Measurements from ENCODE around the gene TIGD6. TPM values are rescaled to one million over a fixed set of nuclear protein-coding genes. Genes with fewer than 3 reads are reported as not detected.

Gene TIGD6
- total RNA-seq, 1 donor from 2014 or later: 5.5 TPM

DNA sequence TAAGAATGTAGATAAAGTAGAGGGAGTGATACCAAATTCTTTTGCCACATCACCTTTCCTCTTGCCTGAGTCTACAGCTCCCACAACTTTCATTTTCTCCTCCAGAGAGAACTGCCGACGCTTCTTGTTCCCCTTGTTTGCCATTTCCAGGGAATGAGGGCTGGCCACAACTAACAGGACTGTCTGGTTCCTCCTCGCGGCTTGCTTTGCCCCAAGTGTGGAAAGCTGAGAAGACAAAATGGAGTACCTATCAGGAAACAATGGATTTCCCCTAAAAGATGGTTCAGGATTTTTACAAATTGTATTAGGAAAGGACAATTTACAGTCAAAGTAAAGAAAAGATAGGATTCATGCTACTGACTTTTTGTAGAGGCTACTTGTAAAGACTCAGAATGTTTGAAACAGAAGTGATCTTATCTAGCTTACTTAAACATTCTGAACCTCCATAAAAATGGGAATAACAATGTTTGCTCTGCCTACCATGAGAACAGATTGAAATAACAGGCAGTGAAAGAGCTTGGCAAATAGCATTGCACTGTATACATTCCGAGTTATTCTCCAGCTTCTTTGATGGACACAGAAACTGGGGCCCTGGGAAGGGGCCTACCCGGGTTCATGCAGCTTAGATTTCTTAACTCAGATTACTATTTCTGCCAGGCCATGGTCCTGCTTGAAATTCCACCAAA lies 4.1 kb downstream of the TIGD6 start:
- Mint-ChIP-seq H3K9me3 (ENCODE audit: unreplicated experiment) (no peaks in the 10 kb centered on the region), H3K4me1 (ENCODE audit: low read depth, unreplicated experiment) (peaks cover 6% of the 10 kb centered on the region), H3K27ac (ENCODE audit: unreplicated experiment) (no peak overlapping the region), H3K4me3 (ENCODE audit: unreplicated experiment) (no peak overlapping the region), H3K36me3 (ENCODE audit: low read depth, unreplicated experiment) (peaks cover 10% of the 10 kb centered on the region), H3K27me3 (ENCODE audit: low read depth, unreplicated experiment) (no peaks in the 10 kb centered on the region)
- peaks cover 4% of the 10 kb centered on the region for H3K36me3 ChIP-seq (ENCODE audit: insufficient read depth, low read length)
- H3K4me1 ChIP-seq (ENCODE audit: insufficient read depth, low read length): peaks cover 5% of the 10 kb centered on the region
- no peak overlapping the region for H3K4me2 ChIP-seq (ENCODE audit: low read length)
- H3K9ac ChIP-seq (ENCODE audit: low read length): no peak overlapping the region
- DNase-seq (ENCODE audit: low read depth) (no peak), FAIRE-seq (no peak)
- H3K27ac ChIP-seq (ENCODE audit: low read depth, low read length): no peak overlapping the region
- no peaks in the 10 kb centered on the region for H3K9me3 ChIP-seq (ENCODE audit: insufficient read depth, low read depth, low read length)
- H3K4me3 ChIP-seq (ENCODE audit: insufficient read depth, low read depth, low read length): no peak overlapping the region
- H2AFZ ChIP-seq (ENCODE audit: low read depth, low read length): no peak overlapping the region
- no peaks in the 10 kb centered on the region for H3K27me3 ChIP-seq (ENCODE audit: insufficient read depth, low read length)
- H4K20me1 ChIP-seq (ENCODE audit: insufficient read depth, low read length): peaks cover 3% of the 10 kb centered on the region
- no peak for TF ChIP-seq CTCF (IDR thresholded peaks at IDR 0.05; ENCODE audit: insufficient read depth, low read depth, low read length)
- no peak for TF ChIP-seq EZH2 (IDR thresholded peaks at IDR 0.05; ENCODE audit: insufficient read depth, low read length)
- peaks cover 22% of the 10 kb centered on the region for H3K79me2 ChIP-seq (ENCODE audit: insufficient read depth, low read length)

DNA sequence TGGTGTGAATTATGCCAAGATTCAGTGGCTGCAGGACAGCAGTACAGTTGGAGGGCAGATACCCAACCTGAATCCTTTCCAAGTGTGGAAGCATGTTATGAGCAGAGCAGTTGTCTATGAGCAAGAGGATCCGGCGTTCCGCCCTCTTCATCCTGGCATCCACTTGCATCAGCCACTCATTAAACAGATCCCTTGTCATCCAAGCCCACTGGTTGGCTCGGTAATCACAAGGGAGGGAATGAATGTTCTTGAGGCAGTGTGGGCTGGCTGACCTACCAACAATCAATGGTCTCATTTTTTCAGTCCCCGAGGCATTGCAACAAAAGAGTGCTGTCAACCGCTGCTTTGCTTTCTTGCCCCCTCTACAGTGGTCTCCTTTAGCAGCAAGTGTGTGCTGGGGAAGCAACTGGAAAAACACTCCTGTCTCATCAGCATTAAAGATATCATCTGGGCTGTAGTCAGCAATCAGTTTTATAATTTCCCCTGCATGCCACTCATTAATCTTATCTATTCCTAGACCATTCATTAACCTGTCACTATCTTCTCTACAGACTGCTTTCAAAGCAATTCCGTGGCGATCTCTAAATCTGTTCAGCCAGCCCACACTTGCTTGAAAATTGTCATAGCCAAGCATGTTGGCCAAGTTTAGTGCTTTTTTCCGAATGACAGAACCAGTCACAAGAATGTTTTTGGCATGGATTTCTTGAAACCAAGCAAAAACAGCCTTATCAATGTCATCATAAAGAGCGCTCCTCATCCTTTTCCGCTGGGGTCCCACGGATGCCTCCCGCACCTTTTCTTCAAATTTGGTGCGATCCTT lies 4.9 kb downstream of the TIGD6 start:
- DNase-seq (ENCODE audit: low read depth): no peak
- no peaks in the 10 kb centered on the region for H3K27me3 Mint-ChIP-seq (ENCODE audit: low read depth, unreplicated experiment)
- no peak overlapping the region for H2AFZ ChIP-seq (ENCODE audit: low read depth, low read length)
- H3K27ac Mint-ChIP-seq (ENCODE audit: unreplicated experiment): no peak overlapping the region
- no peak overlapping the region for H3K4me3 Mint-ChIP-seq (ENCODE audit: unreplicated experiment)
- no peaks in the 10 kb centered on the region for H3K27me3 ChIP-seq (ENCODE audit: insufficient read depth, low read length)
- H3K79me2 ChIP-seq (ENCODE audit: insufficient read depth, low read length): peaks cover 14% of the 10 kb centered on the region
- H3K4me1 ChIP-seq (ENCODE audit: insufficient read depth, low read length): peaks cover 5% of the 10 kb centered on the region
- peaks cover 6% of the 10 kb centered on the region for H3K4me1 Mint-ChIP-seq (ENCODE audit: low read depth, unreplicated experiment)
- H3K36me3 ChIP-seq (ENCODE audit: insufficient read depth, low read length): peaks cover 4% of the 10 kb centered on the region
- no peak overlapping the region for H3K9ac ChIP-seq (ENCODE audit: low read length)
- no peaks in the 10 kb centered on the region for H3K9me3 Mint-ChIP-seq (ENCODE audit: unreplicated experiment)
- no peak overlapping the region for H3K4me2 ChIP-seq (ENCODE audit: low read length)
- H3K9me3 ChIP-seq (ENCODE audit: insufficient read depth, low read depth, low read length): no peaks in the 10 kb centered on the region
- H3K36me3 Mint-ChIP-seq (ENCODE audit: low read depth, unreplicated experiment): peaks cover 10% of the 10 kb centered on the region
- no peak for TF ChIP-seq EZH2 (IDR thresholded peaks at IDR 0.05; ENCODE audit: insufficient read depth, low read length)
- no peak for TF ChIP-seq CTCF (IDR thresholded peaks at IDR 0.05; ENCODE audit: insufficient read depth, low read depth, low read length)
- FAIRE-seq: no peak
- no peak overlapping the region for H3K27ac ChIP-seq (ENCODE audit: low read depth, low read length)
- H4K20me1 ChIP-seq (ENCODE audit: insufficient read depth, low read length): no peaks in the 10 kb centered on the region
- no peak overlapping the region for H3K4me3 ChIP-seq (ENCODE audit: insufficient read depth, low read depth, low read length)

Data from astrocyte (in vitro differentiated cells and primary cell).